ENCODE measurements around the gene BCAR3.

DNA sequence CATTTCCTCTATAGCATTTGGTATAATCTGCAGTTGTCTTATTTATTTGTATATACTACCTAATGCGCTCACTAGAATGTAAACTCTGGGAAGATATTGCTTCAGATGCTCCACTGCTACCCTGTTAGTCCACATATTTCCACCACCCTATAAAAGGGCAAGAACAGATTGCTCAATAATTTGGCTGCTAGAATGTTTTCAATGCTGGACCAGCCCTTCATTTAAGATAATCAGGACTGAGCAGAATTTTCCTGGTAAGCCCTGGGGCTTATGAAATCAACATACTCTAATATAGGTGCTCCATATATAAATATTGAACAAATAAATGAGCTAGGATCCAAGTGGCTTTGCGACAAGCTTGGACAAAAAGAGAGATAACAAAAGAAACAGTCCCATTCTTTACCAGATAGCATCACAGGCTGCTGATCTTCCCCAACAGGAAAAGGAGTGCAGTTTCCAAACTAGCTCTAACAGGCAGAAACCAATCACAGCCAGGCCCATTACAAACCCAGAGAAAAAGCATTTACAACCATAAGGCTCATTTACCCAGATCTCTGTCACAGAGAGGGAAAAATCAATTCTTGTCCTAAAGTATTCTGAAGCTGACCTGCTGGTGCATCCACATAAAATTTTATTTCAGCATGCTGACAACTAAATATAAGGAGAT lies 8.3 kb downstream of the BCAR3 start:
- TF ChIP-seq EZH2 (IDR thresholded peaks at IDR 0.05) (no peak), EZH2phosphoT487 (IDR thresholded peaks at IDR 0.05) (no peak)
- TF ChIP-seq, protein P1, sequence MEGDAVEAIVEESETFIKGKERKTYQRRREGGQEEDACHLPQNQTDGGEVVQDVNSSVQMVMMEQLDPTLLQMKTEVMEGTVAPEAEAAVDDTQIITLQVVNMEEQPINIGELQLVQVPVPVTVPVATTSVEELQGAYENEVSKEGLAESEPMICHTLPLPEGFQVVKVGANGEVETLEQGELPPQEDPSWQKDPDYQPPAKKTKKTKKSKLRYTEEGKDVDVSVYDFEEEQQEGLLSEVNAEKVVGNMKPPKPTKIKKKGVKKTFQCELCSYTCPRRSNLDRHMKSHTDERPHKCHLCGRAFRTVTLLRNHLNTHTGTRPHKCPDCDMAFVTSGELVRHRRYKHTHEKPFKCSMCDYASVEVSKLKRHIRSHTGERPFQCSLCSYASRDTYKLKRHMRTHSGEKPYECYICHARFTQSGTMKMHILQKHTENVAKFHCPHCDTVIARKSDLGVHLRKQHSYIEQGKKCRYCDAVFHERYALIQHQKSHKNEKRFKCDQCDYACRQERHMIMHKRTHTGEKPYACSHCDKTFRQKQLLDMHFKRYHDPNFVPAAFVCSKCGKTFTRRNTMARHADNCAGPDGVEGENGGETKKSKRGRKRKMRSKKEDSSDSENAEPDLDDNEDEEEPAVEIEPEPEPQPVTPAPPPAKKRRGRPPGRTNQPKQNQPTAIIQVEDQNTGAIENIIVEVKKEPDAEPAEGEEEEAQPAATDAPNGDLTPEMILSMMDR (IDR thresholded peaks at IDR 0.05), result no peak
